Prostate gland (tissue), 2 donors: Measurements from ENCODE around the gene PRPF6. TPM values are rescaled to one million over a fixed set of nuclear protein-coding genes. Genes with fewer than 3 reads are reported as not detected.

Experiments used
- DNase-seq: peaks from one replicate; pipeline ENCODE4 v3.0.0-alpha.2; 2019; ENCODE audit warnings: low spot score
- H3K27ac ChIP-seq, 2 donors: fragments of 200-600 bp; sonication (generic); 2 replicates each; pipeline ENCODE4 v1.5.1; 2017 to 2019
- H3K27me3 ChIP-seq: fragments of 200-600 bp; sonication (generic); replicated peaks from 2 replicates; pipeline ENCODE4 v1.5.1; 2019; ENCODE audit not compliant: insufficient read depth
- H3K36me3 ChIP-seq, 2 donors: fragments of 200-600 bp; sonication (generic); 1 replicate in 1 of 2; 2 replicates in 1 of 2; pipeline versions ENCODE4 v1.5.1 to v1.8.1; 2017 to 2019
- H3K4me1 ChIP-seq: fragments of 200-600 bp; sonication (generic); replicated peaks from 2 replicates; pipeline ENCODE4 v1.5.1; 2019
- H3K4me3 ChIP-seq, 2 donors: fragments of 200-600 bp; sonication (generic); 2 replicates each; pipeline ENCODE4 v1.5.1; 2017 to 2019
- H3K9me3 ChIP-seq: fragments of 200-600 bp; sonication (generic); 2 replicates; pipeline ENCODE4 v1.5.1; 2017
- CTCF ChIP-seq, 4 experiments: fragments of 200-600 bp in 2 of 4; fragments of 450-650 bp in 2 of 4; sonication (generic) in 2 of 4; IDR thresholded peaks; 1 replicate in 3 of 4; 2 replicates in 1 of 4; pipeline ENCODE4 v1.5.1; 2016 to 2019; ENCODE audit warnings: antibody characterized with exemption in 4 of 4, mild to moderate bottlenecking in 2 of 4, moderate library complexity in 2 of 4
- POLR2A ChIP-seq: fragments of 450-650 bp; IDR thresholded peaks from one replicate; pipeline ENCODE4 v1.6.1; 2016; ENCODE audit warnings: antibody characterized with exemption, mild to moderate bottlenecking
- POLR2AphosphoS5 ChIP-seq: sonication (generic); formaldehyde crosslinking; IDR thresholded peaks from one replicate; pipeline ENCODE4 v1.6.1; 2017; ENCODE audit warnings: antibody characterized with exemption
- WGBS: methylation state at CpG from one replicate; pipeline ENCODE4 v1.1.5; 2018; 5-methylcytosine and 5-hydroxymethylcytosine counted together
- intact Hi-C: fragments of 100-400 bp; cut with DNase I; formaldehyde crosslinking; loops from one replicate; pipeline ENCODE4 v1.14.2; 2022
- total RNA-seq, 2 donors: library from RNA; depleted of rRNA; stranded (reverse); fragments of >200 nt; gene quantifications; one replicate each; pipeline ENCODE4 v1.1.0, GENCODE V29; 2016

PRPF6 gene
- total RNA-seq, 2 donors from 2014 or later = 60.9 to 99.6 TPM

DNA sequence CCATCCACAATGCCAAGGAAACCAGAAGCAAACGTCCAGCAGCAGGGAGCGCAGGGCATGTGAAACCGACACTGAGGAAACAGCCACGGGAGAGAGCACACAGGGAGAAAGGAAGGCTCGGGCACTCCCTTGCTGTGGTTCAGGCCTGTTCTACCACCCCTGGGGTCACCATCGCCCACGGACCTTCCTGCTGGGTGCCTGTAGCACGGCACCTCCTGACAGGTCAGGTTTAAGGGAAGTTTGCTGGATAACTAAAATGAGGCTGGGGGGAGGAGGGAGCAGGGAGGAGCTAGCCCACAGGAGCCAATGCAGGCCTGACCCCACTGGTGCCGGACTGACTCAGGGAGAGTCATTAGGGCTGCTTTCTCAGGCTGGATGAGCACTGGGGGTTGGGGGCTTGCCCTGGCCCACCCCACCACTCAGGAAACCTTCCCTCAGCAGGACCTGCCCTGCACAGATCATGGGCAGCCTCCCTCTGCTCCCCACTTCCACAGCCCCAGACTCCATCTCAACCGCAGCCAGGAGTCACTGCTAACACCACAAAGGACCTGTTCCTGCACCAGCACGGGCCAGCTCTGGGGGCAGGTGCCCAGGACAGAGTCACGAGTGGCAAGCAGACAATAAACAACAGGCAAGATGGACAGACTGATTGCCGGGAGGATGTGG lies 27.0 kb upstream of the PRPF6 start:
- intact Hi-C loops = no loop called here
- no peak for DNase-seq
- Histone ChIP-seq H3K4me3 (no peak overlapping the region), H3K4me1 (peaks cover 48% of the 10 kb centered on the region), H3K27me3 (no peaks in the 10 kb centered on the region), H3K9me3 (no peaks in the 10 kb centered on the region), H3K36me3 (peaks cover 0 to under 1% of the 10 kb centered on the region in 2 donors), H3K27ac (no peak overlapping the region)
- 57% methylated on average over 13 of the region's 13 CpGs for WGBS
- no peak for TF ChIP-seq CTCF (IDR thresholded peaks at IDR 0.05)
- no peak for TF ChIP-seq POLR2A
- TF ChIP-seq POLR2AphosphoS5 = no peak

- Histone ChIP-seq H3K4me1 (peaks cover 40% of the 10 kb centered on the region), H3K27me3 (no peaks in the 10 kb centered on the region), H3K36me3 (peaks cover 0 to 11% of the 10 kb centered on the region in 2 donors), H3K27ac (peak overlapping the region; percentile 88 to 92), H3K4me3 (peak overlapping the region; percentile 93 to 98), H3K9me3 (no peaks in the 10 kb centered on the region)
- WGBS = 2% methylated on average over 24 of the region's 31 CpGs
- DNase-seq = no peak
- TF ChIP-seq CTCF (IDR thresholded peaks at IDR 0.05) (peak; percentile 24 to 63 (median 46)), POLR2AphosphoS5 (no peak)
- intact Hi-C loops = no loop called here
Observed at GRCh38 chr20:63955281-63955826, 25.6 kb upstream of the PRPF6 start.

DNA sequence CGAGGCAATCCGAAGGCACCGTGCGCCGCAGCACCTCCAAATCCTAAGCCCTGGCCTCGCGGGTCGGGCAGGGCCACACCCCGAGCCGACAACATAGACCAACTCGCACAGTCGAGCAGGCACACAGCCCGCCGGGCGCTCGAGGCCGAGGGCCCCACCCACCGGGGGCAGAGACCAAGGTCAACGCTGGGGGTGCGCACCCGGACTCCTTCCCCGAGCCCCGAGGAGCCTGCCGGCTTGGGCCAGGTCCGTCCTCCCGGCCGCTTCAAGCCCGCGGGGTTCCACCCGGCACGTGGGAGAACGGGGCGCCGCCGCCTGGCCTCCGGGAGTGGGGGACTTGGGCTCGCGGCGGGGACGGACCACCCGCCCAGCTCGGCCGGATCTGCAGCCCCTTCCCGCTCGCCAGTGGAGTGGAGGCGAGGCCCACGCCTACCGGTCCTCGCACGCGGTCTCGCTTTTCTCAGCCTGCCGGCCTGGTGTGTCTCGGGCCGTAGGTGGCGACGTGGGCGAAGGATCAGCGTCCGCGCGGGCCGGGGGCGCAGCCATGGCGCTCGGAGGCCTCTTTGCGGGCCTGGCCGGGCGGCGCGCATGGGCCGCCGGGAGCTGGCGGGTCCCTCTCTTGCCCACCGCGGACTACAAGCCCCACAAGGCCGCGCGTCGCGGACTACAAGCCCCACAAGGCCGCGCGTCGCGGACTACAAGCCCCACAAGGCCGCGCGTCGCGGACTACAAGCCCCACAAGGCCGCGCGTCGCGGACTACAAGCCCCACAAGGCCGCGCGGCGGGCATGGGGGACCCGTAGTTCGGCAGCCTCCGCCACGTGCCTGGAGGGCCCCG lies 24.9 kb upstream of the PRPF6 start, which contains the start of gene UCKL1:
Gene UCKL1, minus strand, starts transcription at position 590 of the 837 bp plus-strand sequence. Its CDS starts 44 bp downstream, at position 546.
- TF ChIP-seq CTCF (IDR thresholded peaks at IDR 0.05) (peak in 1 of 4 experiments; percentile 29), POLR2A (peak; percentile 51), POLR2AphosphoS5 (peak; percentile 86)
- peaks cover 0 to 11% of the 10 kb centered on the region in 2 donors for H3K36me3 ChIP-seq
- intact Hi-C loops = no loop called here
- H3K9me3 ChIP-seq = no peaks in the 10 kb centered on the region
- peak; percentile 92 for DNase-seq
- WGBS = under 1% methylated on average over 61 of the region's 105 CpGs
- H3K27ac ChIP-seq = peak within 1 kb of the TSS; percentile 88 to 92
- peak within 1 kb of the TSS; percentile 93 to 98 for H3K4me3 ChIP-seq
- no peaks in the 10 kb centered on the region for H3K27me3 ChIP-seq
- H3K4me1 ChIP-seq = peaks cover 36% of the 10 kb centered on the region

GRCh38 chr20:63956664-63957003 lies 24.3 kb upstream of the PRPF6 start:
- Histone ChIP-seq H3K27me3 (no peaks in the 10 kb centered on the region), H3K4me1 (peaks cover 32% of the 10 kb centered on the region), H3K4me3 (peak overlapping the region; percentile 32 to 93), H3K27ac (peak overlapping the region; percentile 28 to 64), H3K9me3 (no peaks in the 10 kb centered on the region), H3K36me3 (peaks cover 0 to 11% of the 10 kb centered on the region in 2 donors)
- no peak for DNase-seq
- TF ChIP-seq CTCF (IDR thresholded peaks at IDR 0.05) = no peak
- TF ChIP-seq POLR2A = no peak
- TF ChIP-seq POLR2AphosphoS5 = no peak
- intact Hi-C loops = no loop called here
- 2% methylated on average over 15 of the region's 15 CpGs for WGBS
